Activated CD8-positive, alpha-beta memory T cell treated with anti-CD3 and anti-CD28 coated beads for 1 hour (primary cell): Measurements from ENCODE around the gene SDE2.
"Not testable (repeated sequence)": the region's sequence is repeated elsewhere in the genome, so short reads cannot be mapped to it uniquely, and the experiment has no call there.

Source experiments
- DNase-seq, 2 donors: peaks; one replicate each; pipeline ENCODE4 v3.0.0-alpha.2; 2020; ENCODE audit warnings: low read depth in 1 of 2; ENCODE audit errors: extremely low read depth in 1 of 2

Gene SDE2

DNA sequence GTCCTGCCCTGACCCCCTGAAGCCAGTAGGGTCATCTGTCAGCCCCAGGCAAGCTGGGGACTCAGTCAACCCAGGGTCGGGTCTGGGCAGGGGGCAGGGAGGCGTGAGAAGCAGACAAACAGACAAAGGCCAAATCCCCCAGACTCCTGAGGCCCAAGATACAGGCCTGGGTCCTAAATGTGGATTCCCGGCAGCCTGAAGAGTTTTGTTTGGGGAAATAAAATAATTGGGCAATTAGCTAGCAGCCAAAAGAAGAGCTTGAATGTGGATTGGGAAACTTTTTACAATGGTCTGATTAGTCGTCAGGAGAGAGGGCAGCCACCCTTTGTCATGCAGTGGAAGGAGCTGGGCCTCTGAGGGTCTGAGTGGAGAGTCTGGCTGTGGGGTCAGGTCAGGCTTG lies 53.6 kb downstream of the SDE2 start:
- DNase-seq = no peak

DNA sequence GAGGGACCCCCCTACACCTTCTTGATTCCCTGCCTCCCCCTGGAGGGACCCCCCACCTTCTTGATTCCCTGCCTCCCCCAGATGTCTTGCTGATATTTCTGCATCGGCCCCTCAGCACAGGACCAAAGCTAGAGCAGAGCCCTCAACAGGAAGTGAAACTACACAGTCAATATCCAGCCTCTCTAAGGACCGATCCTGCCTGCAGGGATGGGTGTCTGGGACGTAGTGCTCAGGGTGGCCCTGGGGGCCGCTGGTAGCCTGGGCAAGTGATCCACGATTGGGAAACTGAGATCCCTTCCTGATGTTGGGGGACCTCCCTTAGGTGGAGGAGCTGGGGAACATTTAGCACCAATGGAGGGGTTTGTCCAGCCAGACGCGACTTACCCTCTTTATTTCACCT lies 54.2 kb downstream of the SDE2 start:
- DNase-seq = no peak

GRCh38 chr1:225944387-225944786 lies 54.8 kb downstream of the SDE2 start:
- no peak for DNase-seq

GRCh38 chr1:225943582-225943981 lies 55.6 kb downstream of the SDE2 start:
- no peak for DNase-seq

- no peak for DNase-seq
These were observed 56.6 kb downstream of the SDE2 start for GRCh38 chr1:225942574-225942973.

DNA sequence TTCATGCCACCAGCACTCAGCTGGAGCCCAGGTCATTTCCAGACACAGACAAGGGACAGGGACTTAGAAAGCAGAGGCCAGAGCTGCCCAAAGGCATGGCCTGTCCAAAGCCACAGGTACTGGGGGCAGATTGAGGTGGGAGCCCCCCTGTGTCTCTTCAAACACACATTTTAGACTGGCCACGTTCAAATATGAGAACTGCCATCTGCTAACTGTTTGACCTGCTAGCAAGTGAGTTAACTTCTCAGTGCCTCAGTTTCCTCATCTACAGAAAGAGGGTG lies 57.3 kb downstream of the SDE2 start:
- no peak for DNase-seq

DNA sequence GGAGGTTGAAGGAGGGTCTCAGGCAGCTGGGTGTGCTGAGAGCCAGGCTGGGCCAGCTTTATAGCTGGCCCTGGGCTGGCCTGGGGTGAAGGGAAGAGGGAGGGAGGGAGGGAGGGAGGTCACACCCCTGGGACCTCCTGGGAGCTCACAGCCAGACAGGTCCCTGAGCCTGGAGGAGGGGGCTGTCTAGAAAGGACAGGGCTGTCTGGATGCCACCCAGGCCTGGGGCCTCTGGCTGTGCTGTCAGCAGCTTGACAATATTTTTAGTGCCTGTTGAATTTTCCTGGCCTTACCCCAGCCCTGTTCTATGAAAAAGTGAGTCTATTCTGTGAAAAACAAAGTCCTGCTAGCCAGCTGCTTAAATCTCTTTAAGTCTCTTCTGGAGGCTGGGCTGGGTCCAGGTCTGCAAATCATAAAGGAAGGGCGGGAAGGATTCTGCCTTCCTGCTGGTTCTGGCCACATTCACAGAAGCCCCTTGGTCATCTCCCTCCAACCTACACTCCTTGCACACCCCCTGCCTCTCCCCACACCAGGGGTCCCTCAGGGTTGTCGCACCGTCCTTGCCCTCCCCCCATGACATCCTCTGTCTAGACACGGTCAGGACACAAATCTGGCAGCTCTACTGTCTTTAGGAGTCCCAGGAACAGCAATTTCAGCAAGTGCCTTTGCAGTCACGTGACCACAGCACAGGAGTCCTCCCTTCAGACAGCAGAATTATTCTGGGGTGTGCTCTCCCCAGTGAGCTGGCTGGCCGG lies 57.8 kb downstream of the SDE2 start, which contains the start of gene LEFTY2:
LEFTY2 (minus strand) TSS at position 34 of the 755 bp plus-strand sequence. CDS start 80 bp downstream, outside the sequence.
- DNase-seq = no peak

- DNase-seq = no peak
These were observed 58.6 kb downstream of the SDE2 start for GRCh38 chr1:225940385-225941151.

DNA sequence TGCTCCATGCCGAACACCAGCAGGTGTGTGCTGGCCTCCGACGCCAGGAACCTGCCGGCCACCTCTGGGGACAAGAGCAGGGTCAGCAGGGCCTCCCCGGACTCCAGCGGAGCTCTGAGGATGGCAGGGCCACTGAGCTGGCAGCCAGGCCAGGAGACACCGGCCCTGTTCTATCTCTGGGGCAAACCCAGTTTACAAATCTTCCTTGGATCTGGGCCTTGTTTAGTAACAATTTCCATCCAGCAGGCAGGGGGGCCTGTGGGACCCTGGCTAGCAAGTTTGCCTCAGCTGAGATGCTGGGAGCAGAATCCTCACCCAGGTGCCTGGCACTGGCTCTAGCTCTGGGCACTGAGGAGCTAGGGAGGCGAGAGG lies 59.2 kb downstream of the SDE2 start:
- not testable (repeated sequence) for DNase-seq

DNA sequence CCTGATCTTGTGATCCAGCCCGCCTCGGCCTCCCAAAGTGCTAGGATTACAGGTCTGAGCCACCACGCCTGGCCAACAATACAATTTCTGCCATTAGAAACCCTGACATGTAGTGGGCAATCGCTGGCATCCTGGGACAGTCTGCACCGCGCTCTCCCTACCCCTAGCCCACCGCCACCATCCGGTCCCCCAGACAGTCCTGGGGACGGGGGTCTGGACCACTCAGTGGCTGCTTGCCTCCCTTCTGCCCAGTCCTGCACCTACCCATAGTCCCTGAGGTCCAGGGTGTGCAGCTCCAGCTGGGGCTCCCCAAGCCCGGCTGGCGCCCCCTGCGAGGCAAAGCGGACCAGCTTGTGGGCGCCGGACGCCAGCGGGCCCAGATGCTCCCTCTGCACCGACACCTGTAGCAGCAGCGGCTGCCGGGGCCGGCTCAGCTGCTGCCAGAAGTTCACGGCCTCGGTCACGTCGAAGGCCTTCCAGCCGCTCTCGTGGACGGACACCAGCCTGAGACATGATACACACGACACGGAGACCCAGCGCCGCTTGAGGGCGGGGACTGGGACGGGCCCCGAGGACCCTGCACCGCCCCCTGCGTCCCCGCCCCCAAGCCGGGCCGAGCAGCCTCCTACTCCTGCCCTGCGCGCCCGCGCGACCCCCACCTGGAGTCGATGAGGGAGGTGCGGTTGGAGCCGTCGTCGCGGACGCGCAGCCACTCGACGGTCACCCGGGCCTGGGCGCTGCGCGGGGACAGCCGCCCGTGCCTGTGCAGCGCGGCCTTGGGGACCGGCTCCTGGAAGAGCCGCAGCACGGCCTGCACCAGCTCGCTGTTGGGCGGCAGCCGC lies 59.8 kb downstream of the SDE2 start:
- not testable (repeated sequence) for DNase-seq

DNA sequence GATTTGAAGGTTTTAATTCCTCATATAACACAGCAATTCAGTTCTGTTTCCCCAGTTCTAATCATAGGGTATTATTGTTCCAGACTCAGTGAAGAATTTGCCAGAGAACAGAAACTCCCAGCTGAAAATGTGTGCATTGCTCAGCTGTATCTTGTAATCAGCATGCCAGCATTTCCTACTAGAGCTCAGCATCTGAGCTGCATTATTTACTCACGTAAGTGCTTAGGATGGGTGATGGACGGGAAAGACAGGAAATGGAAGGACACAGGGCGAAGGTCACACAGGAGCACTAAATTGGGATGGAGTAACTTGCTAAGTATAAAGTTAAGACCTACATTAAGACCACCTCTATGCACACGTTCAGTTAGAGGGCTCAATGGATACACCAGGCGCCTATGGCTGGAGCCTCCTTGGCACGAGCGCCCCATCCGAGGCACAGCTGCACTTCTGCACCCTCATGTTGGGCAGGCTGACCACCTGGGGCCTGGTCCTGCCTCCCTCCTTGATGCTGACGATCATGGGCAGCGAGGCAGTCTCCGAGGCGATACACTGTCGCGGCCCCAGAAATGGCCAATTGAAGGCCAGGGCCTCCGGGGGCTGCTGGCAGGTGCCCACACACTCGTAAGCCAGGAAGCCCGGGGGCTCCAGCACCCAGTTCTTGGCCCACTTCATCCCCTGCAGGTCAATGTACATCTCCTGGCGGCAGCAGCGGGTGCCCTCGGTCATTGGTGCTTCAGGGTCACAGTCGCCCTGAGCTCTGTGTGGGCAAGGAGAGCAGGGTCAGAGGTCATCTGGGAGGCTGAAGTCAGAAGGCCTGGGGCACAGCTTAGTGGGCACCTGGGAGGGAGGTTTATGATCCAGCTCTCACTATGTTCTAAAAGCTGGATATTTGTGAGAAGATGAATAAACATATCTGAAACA lies 61.8 kb downstream of the SDE2 start:
- no peak for DNase-seq

DNA sequence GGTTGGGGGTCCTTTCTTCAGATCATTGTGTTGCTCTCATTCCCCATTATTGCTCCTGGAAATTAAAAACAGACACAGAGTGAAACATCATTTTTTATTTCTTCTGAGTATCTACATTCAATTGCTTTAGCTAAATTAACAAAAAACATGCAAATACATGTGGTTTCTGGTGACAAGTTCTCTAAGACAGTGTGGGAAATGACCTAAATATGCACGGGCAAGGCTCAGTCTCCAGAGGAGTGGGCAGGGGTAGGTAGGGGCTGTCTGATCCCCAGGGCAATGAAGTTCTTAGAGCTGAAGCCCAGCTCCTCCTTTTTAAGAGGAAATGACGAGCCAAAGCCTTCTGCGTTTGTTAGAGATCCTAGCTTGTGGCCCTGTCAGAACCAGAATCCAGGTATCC lies 62.6 kb downstream of the SDE2 start:
- DNase-seq = no peak

- not testable (repeated sequence) for DNase-seq
These were observed 63.1 kb downstream of the SDE2 start for GRCh38 chr1:225936086-225936485.

DNA sequence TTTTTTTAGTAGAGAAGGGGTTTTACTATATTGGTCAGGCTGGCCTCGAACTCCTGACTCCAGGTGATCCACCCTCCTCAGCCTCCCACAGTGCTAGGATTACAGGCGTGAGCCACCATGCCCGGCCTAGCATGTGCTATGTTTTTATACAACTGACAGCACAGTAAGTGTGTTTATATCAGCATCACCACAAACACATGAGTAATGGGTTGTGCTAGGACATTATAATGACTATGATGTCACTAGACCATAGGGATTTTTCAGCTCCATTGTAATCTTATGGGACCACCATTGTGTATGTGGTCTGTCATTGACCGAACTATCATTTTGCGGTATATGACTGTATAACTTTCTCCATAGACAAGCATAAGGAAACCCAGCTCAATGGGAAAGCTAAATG lies 64.4 kb downstream of the SDE2 start:
- DNase-seq = no peak

DNA sequence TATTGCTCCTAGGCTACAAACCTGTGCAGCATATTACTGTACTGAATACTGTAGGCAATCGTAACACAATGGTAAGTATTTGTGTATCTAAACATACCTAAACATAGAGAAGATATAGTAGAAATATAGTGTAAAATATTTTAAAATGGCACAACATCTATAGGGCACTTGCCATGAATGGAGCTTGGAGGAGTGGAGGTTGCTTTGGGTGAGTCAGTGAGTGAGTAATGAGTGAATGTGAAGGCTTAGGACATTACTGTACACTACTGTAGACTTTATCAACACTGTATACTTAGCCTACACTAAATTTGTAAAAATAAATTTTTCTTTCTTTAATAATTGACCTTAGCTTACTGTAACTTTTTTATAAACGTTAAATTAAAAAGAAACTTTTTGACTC lies 66.1 kb downstream of the SDE2 start:
- DNase-seq = no peak
